ENCODE results near the gene GRHL1. TPM values are rescaled to one million over a fixed set of nuclear protein-coding genes. Genes with fewer than 3 reads are reported as not detected.

GRHL1 gene
- total RNA-seq, 6 experiments from 2014 or later = 0.46 to 0.76 (median 0.59) TPM

- TF ChIP-seq CTCF (IDR thresholded peaks at IDR 0.05) = no peak
- DNase-seq = no peak
- Mint-ChIP-seq H3K36me3 (ENCODE audit: low read depth) (no peaks in the 10 kb centered on the region), H3K27ac (no peak overlapping the region), H3K27me3 (ENCODE audit: insufficient read depth) (peaks cover 12% of the 10 kb centered on the region), H3K4me1 (ENCODE audit: low read depth) (peaks cover 23% of the 10 kb centered on the region), H3K9me3 (no peaks in the 10 kb centered on the region), H3K4me3 (peak overlapping the region; percentile 71)
Measured at GRCh38 chr2:9949239-9949991, 2.1 kb upstream of the GRHL1 start.

GRCh38 chr2:9949992-9950520 lies 1.4 kb upstream of the GRHL1 start:
- Mint-ChIP-seq H3K9me3 (no peaks in the 10 kb centered on the region), H3K4me1 (ENCODE audit: low read depth) (peaks cover 23% of the 10 kb centered on the region), H3K27me3 (ENCODE audit: insufficient read depth) (peaks cover 9% of the 10 kb centered on the region), H3K27ac (no peak overlapping the region), H3K36me3 (ENCODE audit: low read depth) (no peaks in the 10 kb centered on the region), H3K4me3 (peak overlapping the region; percentile 71)
- DNase-seq = no peak
- no peak for TF ChIP-seq CTCF (IDR thresholded peaks at IDR 0.05)

- Mint-ChIP-seq H3K27ac (no peak overlapping the region), H3K4me1 (ENCODE audit: low read depth) (peaks cover 23% of the 10 kb centered on the region), H3K9me3 (no peaks in the 10 kb centered on the region), H3K36me3 (ENCODE audit: low read depth) (no peaks in the 10 kb centered on the region), H3K4me3 (peak overlapping the region; percentile 71), H3K27me3 (ENCODE audit: insufficient read depth) (peaks cover 7% of the 10 kb centered on the region)
- no peak for DNase-seq
- peak; percentile 51 for TF ChIP-seq CTCF (IDR thresholded peaks at IDR 0.05)
Measured at GRCh38 chr2:9950521-9951271, 797 bp upstream of the GRHL1 start.

GRCh38 chr2:9951272-9951521 lies 296 bp upstream of the GRHL1 start:
- no peaks in the 10 kb centered on the region for H3K36me3 Mint-ChIP-seq (ENCODE audit: low read depth)
- no peak for DNase-seq
- H3K27me3 Mint-ChIP-seq (ENCODE audit: insufficient read depth) = peaks cover 3% of the 10 kb centered on the region
- no peaks in the 10 kb centered on the region for H3K9me3 Mint-ChIP-seq
- no peak overlapping the region for H3K27ac Mint-ChIP-seq
- peak overlapping the region; percentile 71 for H3K4me3 Mint-ChIP-seq
- no peak for TF ChIP-seq CTCF (IDR thresholded peaks at IDR 0.05)
- peaks cover 23% of the 10 kb centered on the region for H3K4me1 Mint-ChIP-seq (ENCODE audit: low read depth)

- TF ChIP-seq CTCF (IDR thresholded peaks at IDR 0.05) = no peak
- H3K36me3 Mint-ChIP-seq (ENCODE audit: low read depth) = no peaks in the 10 kb centered on the region
- H3K4me1 Mint-ChIP-seq (ENCODE audit: low read depth) = peaks cover 23% of the 10 kb centered on the region
- H3K27me3 Mint-ChIP-seq (ENCODE audit: insufficient read depth) = peaks cover 3% of the 10 kb centered on the region
- no peak overlapping the region for H3K27ac Mint-ChIP-seq
- H3K9me3 Mint-ChIP-seq = no peaks in the 10 kb centered on the region
- peak overlapping the region; percentile 75 for H3K4me3 Mint-ChIP-seq
- DNase-seq = no peak
Measured at GRCh38 chr2:9952286-9952737, 819 bp downstream of the GRHL1 start.

Data from HFFc6 (cell line).